Measurements from ENCODE around the gene HSF2BP.

GRCh38 chr21:43605320-43606215 is 53.7 kb downstream of the HSF2BP start:
- TF ChIP-seq CTCF (IDR thresholded peaks at IDR 0.05; ENCODE audit: control extremely low read depth in 1 of 3, insufficient read depth in 1 of 3, low read depth in 1 of 3, low read length in 3 of 3): no peak
- TF ChIP-seq NRF1 (IDR thresholded peaks at IDR 0.05; ENCODE audit: low read depth, low read length): no peak
- TF ChIP-seq SUZ12 (IDR thresholded peaks at IDR 0.05; ENCODE audit: low read length): no peak
- TF ChIP-seq TAF1 (IDR thresholded peaks at IDR 0.05; ENCODE audit: low read depth, low read length): no peak
- no peak for TF ChIP-seq GABPA (IDR thresholded peaks at IDR 0.05; ENCODE audit: borderline replicate concordance, insufficient read depth, low read length)
- TF ChIP-seq BCL11A (IDR thresholded peaks at IDR 0.05; ENCODE audit: low read depth in 2 of 2, low read length in 2 of 2): no peak
- TF ChIP-seq ZNF274 (IDR thresholded peaks at IDR 0.05; ENCODE audit: borderline replicate concordance, extremely low read depth, low read length): no peak
- TF ChIP-seq SP1 (IDR thresholded peaks at IDR 0.05; ENCODE audit: low read depth, low read length): no peak
- TF ChIP-seq CEBPB (IDR thresholded peaks at IDR 0.05; ENCODE audit: low read depth, low read length): no peak
- TF ChIP-seq USF2 (IDR thresholded peaks at IDR 0.05; ENCODE audit: low read length): no peak
- no peak for TF ChIP-seq TEAD4 (IDR thresholded peaks at IDR 0.05; ENCODE audit: low read depth, low read length)
